GM21737 (cell line): ENCODE results near the gene CCDC28B.

Source experiments
- ATAC-seq: cut with Tn5 transposase; IDR thresholded peaks from one replicate; pipeline ENCODE4 v1.9.1; 2021; ENCODE audit warnings: mild to moderate bottlenecking, moderate library complexity; ENCODE audit not compliant: unreplicated experiment

The CCDC28B gene

DNA sequence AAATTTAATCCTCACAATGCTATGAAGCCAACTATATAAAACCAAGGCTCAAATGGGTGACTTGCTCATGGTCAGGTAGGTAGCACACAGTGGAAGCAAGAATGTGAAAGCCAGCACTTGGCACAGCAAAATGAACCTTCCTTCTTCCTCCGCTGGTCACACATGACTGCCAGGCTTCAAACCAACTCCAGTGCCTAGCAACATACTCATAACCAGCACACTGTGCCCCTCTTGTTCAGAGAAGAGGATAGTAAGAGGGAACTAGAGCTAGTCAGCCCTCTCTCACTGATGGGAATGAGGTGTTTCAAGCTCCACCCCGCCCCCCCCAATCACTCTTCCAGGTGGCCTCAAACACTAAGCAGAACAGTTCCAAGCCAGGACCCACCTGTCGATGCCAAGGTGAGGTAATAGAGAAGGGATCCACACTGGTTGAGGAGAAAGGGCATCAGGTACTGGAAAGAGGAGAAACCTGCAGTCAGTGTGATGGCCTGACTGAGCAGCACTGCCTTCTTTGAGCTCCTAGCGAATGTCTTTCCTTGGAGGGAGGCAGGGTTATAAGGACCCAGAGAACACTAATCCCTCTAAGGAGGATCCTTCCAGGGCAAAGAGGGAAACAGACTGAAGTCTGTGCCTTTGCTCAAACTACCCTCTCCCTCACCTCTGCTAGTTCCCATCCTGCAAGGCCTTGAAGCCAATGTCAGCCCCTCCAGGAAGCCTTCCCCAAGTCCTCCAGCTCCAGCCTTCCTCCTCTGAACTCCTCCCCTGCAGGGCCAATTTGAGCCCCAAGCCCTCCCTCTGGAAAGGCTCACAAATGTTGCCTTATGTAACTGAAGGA lies 20.6 kb downstream of the CCDC28B start:
- ATAC-seq: no peak

DNA sequence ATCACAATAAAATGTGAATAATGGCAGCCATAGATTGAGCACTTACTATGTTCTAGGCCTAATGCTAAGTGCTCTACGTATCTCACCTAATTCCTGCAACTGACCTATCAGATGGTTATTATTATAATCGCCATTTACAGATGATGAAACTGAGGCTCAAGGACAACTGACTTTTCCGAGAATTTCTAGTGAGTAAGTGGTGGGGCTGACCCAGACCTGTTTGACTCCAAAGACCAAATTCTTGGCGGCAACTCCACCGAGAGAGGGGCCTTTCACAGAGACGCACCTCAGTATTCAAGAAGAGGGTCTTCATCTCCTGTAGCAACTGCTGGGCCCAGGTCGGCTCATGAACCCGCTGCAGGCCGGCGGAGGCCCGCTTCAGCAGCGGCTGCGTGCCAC lies 21.2 kb downstream of the CCDC28B start:
- ATAC-seq: no peak

DNA sequence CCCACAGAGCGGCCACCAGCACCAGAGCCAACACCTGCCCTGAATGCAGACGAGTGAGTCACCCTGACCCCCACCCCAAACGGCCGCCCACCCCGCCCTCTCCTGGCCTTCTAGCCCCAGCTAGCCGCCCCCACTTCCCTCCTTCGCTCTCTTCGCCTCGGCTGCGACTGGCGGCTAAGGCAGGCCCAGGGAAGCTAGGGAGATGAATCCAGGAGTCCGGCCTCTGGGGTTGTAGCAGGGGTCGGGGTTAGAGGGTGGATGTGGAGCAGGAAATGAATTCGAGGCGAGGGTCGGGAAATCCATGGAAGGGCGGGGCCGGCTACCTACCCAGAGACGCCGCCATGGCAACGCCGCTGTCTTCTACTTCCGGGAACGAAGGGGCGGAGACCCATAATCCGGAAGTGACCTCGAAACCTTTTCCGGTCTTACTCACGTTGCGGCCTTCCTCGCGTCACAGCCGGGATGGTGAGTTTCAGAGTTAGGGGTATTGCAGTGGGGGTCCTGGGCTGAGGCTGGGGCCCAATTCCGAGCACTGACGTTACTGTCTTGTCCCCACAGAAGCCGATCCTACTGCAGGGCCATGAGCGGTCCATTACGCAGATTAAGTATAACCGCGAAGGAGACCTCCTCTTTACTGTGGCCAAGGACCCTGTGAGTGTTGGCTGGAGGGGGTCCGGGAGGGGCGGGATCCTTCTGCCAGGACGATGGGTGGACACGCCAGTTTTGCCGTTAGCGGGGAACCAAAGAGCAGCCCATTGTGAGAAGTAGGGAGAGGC lies 21.8 kb downstream of the CCDC28B start, which contains the start of the genes EIF3I and TMEM234:
Gene EIF3I (plus strand): TSS at position 428 of the 776 bp plus-strand sequence. CDS start 35 bp downstream, at position 463.
Gene TMEM234 (minus strand): TSS at position 374 of the 776 bp plus-strand sequence. CDS start 31 bp downstream, at position 343.
- ATAC-seq: peak; percentile 83

DNA sequence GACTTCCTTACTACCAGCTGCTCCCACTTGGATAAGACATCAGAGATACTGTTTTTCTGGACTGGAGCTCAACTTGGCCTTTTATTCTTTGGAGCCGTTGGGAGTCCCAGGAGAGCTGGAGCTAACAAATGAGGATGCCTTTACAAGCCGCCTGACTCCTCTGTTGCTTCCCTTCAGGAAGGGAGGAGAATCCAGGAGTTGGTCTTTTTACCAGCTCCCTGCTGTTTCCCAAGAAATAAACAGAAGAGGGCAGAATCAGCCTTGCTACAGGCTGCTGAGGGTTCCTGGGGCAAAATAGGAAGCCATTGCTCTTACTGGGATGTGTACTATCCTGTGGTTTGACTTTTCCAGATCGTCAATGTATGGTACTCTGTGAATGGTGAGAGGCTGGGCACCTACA lies 23.3 kb downstream of the CCDC28B start:
- no peak for ATAC-seq

DNA sequence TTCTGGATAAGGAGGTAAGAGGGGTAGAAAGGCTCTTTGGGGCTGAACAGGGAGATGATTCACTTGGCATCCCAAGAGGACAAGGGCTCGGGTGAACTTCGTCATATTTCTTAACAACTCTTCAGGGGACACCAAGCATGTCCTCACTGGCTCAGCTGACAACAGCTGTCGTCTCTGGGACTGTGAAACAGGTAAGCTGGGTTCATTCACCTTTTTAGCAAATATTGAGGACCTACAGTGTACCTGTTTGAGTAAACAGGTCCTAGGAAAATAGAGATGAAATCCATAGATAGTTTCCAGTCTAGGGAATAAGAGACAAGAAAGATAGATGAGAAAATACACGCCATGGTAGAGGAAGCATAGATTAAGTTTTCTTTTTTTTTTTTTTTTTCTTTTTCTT lies 23.9 kb downstream of the CCDC28B start:
- no peak for ATAC-seq

DNA sequence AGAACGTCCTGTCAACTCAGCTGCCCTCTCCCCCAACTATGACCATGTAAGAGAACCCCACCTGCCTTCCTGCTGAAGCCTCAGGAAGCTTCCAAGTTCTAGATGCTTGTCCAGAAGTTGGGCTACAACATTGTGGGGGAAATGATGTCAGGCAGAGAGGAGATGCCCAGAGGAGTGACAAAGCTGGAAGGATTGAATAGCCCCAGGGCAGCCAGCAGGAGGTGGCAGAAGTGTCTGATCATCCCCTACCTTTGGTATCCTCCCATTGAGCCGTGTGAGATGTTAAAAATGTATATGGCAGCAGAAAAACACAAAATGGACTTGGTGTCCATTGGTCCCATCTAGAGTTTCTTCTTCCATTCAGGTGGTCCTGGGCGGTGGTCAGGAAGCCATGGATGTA lies 28.4 kb downstream of the CCDC28B start:
- ATAC-seq: no peak

DNA sequence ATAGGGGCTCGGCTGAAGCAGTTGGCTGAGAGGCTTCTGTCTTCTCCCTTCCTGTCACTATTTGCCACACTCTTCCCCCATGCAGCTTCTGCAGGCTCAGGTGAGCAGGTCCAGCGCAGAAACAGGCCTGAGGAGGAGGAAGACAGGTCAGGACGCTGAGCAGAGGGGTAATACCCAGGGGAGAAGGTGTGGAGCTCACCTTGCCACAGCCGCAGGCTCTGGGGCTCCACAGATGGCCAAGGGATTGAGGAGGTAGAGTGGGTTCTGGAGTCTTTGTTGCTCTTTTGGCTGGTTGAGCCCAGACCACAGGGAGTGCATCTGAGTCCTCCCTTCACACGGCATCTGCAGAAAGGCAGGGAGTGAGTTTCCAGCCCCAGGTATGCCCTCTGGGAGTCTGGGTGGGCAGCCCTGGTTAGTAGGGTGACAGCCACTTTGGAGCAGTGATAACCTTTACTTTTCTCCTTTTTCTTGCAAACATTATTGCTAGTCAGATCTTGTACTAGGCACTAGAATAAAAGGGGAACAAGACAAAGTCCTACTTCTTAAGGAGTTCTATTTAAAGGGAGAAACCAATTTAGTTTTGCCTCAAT lies 31.5 kb downstream of the CCDC28B start:
- ATAC-seq: no peak

DNA sequence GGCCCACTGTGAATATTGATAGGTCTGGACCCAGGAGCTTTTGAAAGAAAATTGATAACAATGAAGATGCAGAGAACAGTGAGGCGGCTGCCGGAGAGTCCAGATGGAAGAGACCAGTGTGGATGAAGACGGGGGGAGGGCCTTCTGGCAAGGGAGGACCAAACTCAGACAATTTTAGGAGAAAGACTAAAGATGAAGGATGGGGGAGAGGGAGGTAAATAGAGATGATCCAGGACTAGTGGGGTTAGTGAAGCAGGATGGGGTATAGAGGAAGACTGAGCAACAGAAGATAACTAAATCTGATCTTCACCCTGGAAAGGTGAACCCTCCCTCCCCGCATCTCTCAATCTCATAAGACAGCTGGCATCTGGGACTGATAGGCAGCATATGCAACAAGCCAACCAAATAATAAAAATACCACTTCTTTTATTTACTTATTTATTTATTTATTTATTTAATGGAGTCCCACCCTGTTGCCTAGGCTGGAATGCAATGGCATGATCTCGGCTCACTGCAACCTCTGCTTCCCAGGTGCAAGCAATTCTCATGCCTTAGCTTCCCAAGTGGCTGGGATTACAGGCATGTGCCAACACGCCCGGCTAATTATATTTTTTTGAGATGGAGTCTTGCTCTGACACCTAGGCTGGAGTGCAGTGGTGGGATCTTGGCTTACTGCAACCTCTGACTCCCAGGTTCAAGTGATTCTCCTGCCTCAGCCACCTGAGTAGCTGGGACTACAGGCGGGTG lies 32.3 kb downstream of the CCDC28B start:
- ATAC-seq: no peak

DNA sequence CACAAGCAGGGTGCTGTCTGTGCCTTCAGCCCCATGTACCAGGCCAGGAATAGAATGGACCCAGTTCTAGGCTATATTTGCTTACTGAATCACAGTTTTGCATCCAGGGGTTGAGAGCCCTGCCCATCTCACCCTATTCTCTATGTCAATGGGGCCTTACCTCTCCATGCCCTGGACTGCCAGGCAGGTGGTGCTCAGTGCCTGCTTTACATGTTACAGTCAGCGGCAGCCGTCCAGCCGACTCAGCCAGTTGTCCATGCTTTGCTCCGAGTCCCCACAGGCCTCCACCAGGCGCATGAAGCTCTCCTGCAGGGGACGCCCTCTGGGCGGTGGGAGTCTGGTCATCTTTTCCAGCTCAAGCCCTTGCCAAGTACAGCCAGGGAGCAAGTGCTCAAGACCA lies 34.4 kb downstream of the CCDC28B start:
- no peak for ATAC-seq

DNA sequence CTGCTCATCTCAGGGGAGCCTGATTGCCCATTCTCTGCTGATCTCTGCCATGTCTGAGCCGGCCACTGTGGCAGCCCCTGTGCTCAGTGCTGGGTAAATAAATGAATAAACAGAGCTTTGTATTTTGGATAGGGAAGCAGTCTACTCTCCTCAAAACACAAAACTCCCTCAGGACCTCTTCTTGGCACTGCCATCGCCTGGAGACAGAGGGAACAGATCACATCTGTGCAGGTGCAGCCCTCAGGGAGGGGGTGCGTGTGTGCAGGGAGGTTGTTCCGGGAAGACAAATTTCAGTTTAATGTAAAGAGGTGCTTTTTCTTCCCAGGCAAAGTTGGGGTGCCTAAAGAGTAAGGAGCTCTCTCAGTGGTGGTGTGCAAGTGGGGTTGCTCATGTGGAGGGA lies 38.9 kb downstream of the CCDC28B start:
- ATAC-seq: no peak

DNA sequence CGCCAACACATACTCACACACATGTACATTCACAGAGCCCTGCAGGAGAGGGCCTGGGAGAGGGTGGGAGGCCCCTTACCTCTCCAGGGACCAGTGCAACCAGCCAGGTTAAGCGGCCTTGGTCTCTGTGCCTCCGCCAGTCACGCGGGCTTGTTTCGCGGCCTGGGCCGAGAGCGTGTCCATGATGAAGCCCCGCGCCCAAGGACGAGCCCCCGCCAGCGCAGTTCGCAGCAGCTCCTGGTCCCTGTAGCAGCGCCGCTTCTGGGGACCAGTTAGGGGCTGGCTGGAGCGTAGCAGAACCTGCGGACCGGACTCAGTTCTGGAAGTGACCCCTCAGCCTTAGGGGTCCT lies 39.4 kb downstream of the CCDC28B start:
- ATAC-seq: no peak

DNA sequence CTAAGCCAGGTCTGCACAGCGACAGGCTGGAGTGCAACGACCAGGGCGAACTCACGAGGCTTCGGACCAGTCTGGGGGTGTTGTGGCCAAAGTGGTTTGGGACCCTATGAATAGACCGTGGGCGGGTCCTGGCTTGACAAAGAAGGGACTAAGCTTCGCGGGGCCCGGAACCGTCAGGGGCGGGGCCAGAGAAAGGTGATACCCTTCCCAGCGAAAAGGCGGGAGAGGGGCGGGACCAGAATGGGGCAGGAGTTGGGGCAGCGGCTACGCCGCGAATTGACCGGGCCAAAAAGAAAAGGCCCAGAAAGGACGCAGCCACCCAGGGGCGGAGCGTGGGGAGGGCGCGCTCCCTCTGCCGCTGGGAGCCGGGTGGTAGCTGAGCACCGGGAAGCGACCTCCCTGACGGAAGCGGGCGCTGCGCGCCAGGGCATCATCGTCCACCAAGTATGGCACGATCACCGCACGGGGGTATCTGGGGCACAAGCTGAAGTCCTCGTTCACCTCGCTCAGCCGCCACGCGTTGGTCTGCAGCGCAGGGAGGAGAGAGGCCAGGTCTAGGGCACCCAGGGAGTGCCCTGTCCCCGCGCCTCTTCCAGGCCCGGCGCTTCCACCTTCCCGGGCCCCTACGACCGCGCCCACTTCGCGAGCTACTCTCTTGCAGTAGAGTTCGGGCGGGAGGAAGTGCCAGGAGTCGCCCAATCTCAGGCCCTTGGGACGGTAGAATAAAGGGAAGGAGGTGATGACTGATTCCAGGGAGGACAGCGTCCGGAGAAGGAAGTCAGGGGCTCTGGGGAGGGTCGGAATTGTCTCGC lies 40.0 kb downstream of the CCDC28B start:
- ATAC-seq: no peak

DNA sequence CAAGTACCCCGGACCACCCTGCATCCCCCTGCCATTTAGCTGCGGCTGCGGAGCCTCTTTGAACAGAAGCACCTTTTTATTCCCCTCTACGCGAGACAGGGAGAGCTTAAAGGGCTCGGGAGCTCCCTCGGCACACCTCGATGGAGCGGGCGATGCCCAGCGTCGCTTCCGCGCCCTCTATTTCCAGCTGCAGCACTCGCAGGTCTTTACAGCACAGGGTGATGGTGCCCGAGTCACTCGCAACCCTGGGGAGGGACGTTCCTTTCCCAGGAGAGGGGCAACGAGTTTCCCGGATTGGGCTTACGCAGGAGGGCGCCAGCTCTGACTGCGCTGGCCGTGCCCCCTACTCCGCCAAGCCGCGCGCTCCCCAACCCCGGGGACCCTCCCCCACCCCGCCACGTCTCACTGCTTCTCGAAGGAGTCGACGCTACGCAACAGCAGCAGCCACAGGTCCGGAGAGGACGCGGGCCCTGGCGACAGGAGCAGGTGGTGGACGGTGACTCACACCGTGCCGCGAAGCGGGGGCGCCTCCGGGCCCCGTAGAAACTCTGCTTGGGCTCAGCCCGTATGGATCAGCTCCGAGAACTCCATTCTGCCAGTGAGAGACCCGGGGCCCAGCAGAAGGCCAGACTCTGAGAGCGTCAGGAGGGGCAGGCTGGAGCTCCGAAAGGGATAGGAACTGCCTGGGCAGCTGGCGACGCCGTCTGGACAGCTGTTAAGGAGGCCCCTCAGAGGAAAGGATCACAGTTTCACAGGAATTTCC lies 40.8 kb downstream of the CCDC28B start:
- no peak for ATAC-seq

DNA sequence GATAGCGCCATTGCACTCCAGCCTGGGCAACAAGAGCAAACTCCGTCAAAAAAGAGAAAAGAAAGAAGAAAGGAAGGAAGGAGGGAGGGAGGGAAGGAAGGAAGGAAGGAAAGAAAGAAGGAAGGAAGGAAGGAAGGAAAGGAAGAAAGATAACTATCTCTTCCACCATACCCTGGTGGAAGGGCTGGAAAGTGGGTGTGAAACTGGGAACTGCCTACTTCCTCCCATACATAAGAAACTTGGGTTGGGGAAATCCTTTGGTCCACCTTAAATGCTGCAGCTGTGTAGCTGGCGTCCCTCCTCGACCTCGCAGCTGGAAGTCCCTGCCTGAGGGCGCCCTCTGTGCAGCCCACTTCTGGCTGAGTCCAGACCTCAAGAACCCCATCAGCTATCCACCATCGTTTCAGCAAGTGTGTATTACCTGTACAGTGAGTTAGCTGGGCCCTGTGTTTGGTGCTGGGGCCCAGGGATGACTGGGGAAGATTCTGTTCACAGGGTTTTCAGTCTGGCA lies 42.0 kb downstream of the CCDC28B start:
- ATAC-seq: no peak

DNA sequence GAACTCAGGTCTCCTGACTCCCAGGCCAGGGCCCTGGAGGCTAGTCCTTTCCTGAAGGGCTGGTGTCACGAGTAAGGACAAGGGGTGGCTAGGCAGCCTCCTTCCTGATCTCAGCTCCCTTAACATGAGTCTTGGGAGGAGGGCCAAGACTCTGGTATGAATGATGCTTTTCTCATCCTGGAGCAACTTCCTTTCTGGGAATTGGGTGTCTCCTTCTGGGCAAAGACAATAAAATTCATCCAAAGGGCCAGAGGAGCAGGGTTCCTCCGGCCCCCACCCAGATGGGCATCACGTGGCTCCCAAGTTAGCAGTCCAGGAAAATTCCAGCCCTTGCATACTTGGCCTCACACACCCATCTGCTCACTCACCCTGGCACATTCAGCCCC lies 46.5 kb downstream of the CCDC28B start, which contains the start of gene FAM167B:
Gene FAM167B (plus strand): TSS at position 335 of the 386 bp plus-strand sequence. CDS start 200 bp downstream, outside the sequence.
- ATAC-seq: no peak

DNA sequence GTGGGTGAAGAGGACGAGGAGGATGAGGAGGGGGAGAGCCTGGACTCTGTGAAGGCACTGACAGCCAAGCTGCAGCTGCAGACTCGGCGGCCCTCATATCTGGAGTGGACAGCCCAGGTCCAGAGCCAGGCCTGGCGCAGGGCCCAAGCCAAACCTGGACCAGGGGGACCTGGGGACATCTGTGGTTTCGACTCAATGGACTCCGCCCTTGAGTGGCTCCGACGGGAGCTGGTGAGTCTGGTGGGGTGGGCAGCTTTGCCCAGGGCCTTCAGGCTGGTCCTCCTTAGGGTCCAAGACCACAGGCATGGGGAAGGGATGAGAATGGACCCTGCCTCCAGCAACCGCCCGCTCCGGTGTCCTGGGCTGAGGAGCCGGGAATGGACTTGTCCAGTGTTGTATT lies 47.1 kb downstream of the CCDC28B start:
- no peak for ATAC-seq

DNA sequence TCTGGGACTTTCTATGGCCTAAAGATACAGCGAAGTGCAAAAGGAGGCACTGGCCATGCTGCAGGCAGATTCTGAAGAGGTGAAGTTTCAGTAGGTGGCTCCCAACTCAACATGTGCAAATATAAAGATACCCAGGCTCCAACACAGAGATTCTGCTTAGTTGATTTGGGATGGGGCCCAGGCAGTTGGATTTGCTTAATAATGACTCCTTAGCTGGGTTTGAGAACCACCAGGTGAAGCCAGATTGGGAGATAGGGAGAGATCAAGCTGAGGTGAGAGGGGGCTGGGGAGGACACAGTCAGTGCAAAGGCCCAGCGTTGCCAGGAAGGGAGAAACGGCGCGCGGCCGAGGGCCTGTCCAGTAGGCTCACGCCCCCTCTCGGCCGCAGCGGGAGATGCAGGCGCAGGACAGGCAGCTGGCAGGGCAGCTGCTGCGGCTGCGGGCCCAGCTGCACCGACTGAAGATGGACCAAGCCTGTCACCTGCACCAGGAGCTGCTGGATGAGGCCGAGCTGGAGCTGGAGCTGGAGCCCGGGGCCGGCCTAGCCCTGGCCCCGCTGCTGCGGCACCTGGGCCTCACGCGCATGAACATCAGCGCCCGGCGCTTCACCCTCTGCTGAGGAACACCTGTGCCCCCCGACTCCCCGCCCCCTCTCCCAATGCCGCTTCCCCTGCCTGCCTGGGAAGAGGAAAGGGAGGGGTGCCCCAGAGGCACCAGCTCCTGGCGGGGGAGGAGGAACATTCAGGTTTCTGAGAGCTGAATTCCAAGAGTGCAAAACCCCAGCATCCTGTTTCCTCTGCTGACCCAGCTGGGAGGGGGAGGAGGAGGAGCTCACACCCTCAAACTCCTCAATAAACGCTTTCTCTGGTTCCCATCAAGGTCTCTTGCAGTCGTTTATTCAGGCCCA lies 47.8 kb downstream of the CCDC28B start:
- ATAC-seq: no peak
